Measurements from ENCODE around the gene MAP3K19.

DNA sequence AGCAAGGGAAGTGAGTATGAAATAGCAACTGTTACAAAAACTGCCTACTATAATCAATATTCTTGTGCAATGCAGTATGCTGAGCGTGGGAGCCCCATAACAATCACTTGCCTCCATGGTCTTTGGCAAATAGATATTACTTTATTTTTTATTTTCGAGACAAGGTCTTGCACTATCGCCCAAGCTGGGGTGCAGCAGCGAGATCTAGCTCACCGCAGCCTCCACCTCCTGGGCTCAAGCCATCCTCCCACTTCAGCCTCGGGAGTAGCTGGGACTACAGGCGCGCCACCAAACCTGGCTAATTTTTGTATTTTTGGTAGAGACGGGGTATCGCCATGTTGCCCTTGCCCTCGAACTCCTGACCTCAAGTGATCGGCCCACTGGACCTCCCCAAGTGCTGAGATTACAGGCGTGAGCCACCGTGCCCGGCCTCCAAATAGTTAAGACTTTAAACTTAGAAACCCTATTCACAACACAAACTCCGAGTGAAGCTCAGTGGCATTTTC is 129.8 kb downstream of the MAP3K19 start:
- TF ChIP-seq GATA2 (IDR thresholded peaks at IDR 0.05; ENCODE audit: low read depth, low read length) (no peak), GATA3 (IDR thresholded peaks at IDR 0.05; ENCODE audit: low read depth, low read length) (no peak)
